ENCODE data around the gene SIAH1. TPM values are rescaled to one million over a fixed set of nuclear protein-coding genes. Genes with fewer than 3 reads are reported as not detected.
A peak's percentile ranks its signal among the peaks of the same experiment; 100 is the strongest.

Gene SIAH1
- 68.3 and 70.9 TPM in 2 replicates for total RNA-seq (2013; cell fraction: nucleolus; rRNA removed)
- total RNA-seq (2014; rRNA removed) (15.8 and 20.7 TPM in 2 replicates), total RNA-seq (2014; rRNA removed; fragmentation: Illumina TruSeq; extraction: Trizol) (14.0 and 14.8 TPM in 2 replicates), total RNA-seq (2021) (12.4 and 14.0 TPM in 2 replicates), polyA plus RNA-seq (2011; rRNA removed) (14.8 and 16.6 TPM in 2 replicates), polyA plus RNA-seq (2014; fragmentation: Illumina TruSeq; extraction: Trizol) (12.7 and 15.7 TPM in 2 replicates), polyA plus RNA-seq (2014; fragmentation: Nextera tagmentation; extraction: Ambion mirVana) (1 to 10 TPM; 5.1 to 6.4 TPM), polyA plus RNA-seq (2014; rRNA removed) (10.8 and 13.4 TPM in 2 replicates), polyA plus RNA-seq (2016; fragmentation: Nextera tagmentation; extraction: Ambion mirVana) (10 to 100 TPM; 13.7 to 21.1 TPM), polyA minus RNA-seq (2011; rRNA and poly(A)+ RNA removed) (23.6 and 25.3 TPM in 2 replicates), Bru-seq, nascent RNA (percentile 96 among the genes with signal in this experiment), BruChase-seq, experiment 1, labeled RNA remaining after a 6-hour chase (percentile 89 among the genes with signal in this experiment), BruChase-seq, experiment 2, labeled RNA remaining after a 2-hour chase (percentile 92 among the genes with signal in this experiment)
- polyA plus RNA-seq (2011; ENCODE audit: low read depth) = 9.1 TPM
- polyA plus RNA-seq (2011; cell fraction: cytosol; rRNA removed) = 11.3 and 12.5 TPM in 2 replicates
- polyA plus RNA-seq (2011; cell fraction: nucleus; rRNA removed) = 11.8 and 14.3 TPM in 2 replicates
- polyA plus RNA-seq (2012) = 11.7 and 12.2 TPM in 2 replicates
- 12.0 and 12.3 TPM in 2 replicates for polyA minus RNA-seq (2011; cell fraction: cytosol; rRNA and poly(A)+ RNA removed)
- polyA minus RNA-seq (2011; cell fraction: nucleus; rRNA and poly(A)+ RNA removed) = 14.3 and 29.7 TPM in 2 replicates
- long read RNA-seq, experiment 1, transcript SIAH1-203 (2 exons, 2,147 nt) = major isoform, 7 of 16 reads
- long read RNA-seq, experiment 1, partial matches to known transcripts = 0 of 16 reads
- long read RNA-seq, experiment 1, other reads (novel, unspliced or antisense) = 9 of 16 reads
- long read RNA-seq, experiment 2, transcript SIAH1-203 (2 exons, 2,147 nt) = major isoform, 7 of 9 reads
- long read RNA-seq, experiment 2, partial matches to known transcripts = 0 of 9 reads
- long read RNA-seq, experiment 2, other reads (novel, unspliced or antisense) = 0 of 9 reads

DNA sequence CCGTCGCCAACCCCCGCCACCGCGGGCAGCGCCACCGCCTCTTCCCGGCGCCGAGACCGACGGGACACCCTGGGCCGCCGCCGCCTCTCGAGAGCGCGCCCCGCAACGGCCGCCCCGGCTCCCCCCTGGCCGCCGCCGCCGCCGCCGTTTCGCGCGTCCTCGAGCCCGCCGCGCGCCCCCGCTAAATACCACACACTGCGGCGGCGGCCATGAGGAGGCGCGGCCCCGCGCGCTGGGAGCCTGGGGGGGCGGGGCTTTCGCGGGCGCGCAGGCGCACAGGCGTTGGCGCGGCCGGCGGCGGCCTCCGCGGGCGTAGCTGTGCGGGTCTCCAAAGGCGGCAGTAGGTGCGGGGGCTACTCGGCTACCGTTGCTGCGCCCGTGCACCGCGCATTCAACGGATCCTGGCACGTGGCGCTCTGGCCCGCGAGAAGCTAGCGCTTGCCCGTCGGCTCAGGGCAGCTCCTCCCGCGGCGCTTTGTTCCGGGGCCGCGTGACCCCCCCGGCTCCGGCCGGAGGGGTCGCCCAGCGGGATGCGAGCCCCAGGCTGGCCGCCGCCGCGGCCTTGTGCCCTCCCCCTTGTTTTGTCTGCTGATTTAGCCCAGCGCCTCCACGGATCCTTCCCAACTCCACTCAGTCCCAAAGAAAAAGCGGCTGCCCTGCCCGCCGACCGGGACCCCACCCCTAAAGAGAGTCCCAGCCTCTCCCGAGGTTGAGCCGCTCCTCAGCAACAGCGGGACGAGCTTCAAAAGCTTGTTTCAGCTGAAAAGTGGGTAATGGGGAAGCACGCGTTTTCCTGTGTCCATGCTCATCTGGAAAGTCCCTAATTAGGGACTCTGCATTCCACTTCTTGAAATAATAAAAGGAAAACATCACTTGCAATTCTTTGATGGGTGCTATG, at the start of gene SIAH1:
Gene SIAH1, minus strand, starts transcription at position 161 of the 898 bp plus-strand sequence. CDS start 22,985 bp downstream, outside the sequence.
- FAIRE-seq (no peak), DNase-seq (ENCODE audit: low read depth, low spot score) (no peak), ATAC-seq (peak; percentile 73)
- peak within 1 kb of the TSS; percentile 98 for H3K9ac ChIP-seq (ENCODE audit: control insufficient read depth, insufficient read depth, low read length)
- H3K27ac ChIP-seq (ENCODE audit: control insufficient read depth, insufficient read depth) = peak within 1 kb of the TSS; percentile 83
- no peaks in the 10 kb centered on the region for H3K36me3 ChIP-seq (ENCODE audit: control insufficient read depth in 2 of 2, insufficient read depth in 2 of 2, low read length in 1 of 2)
- in situ Hi-C loops (cut with MboI) (no loop called here), intact Hi-C loops (cut with micrococcal nuclease; ENCODE audit: unreplicated experiment) (loop anchor here (2.0 kb wide), 1 partner anchor 19 kb away; no protein-coding TSS in a partner anchor)
- BruUV-seq (replicated peaks) = TSS peak; percentile 78
- peaks cover 39% of the 10 kb centered on the region for H3K79me2 ChIP-seq (ENCODE audit: control insufficient read depth, insufficient read depth, low read length)
- WGBS (ENCODE audit: insufficient coverage, insufficient replicate concordance, low lambda C conversion rate, missing lambda C conversion rate) = 2% methylated on average over 77 of the region's 105 CpGs
- peak within 1 kb of the TSS; percentile 98 for H3K4me2 ChIP-seq (ENCODE audit: control insufficient read depth, insufficient read depth)
- ChIA-PET CTCF (interaction anchor here (1.2 to 3.0 kb wide), 4 partner anchors 16 to 245 kb away, joined by 7 to 9 read pairs (median 8); no protein-coding TSS in a partner anchor), RAD21 (ENCODE audit: unreplicated experiment) (interaction anchor here (0.9 to 4.4 kb wide), 4 partner anchors 19 to 238 kb away, joined by 3 to 30 read pairs (median 4); no protein-coding TSS in a partner anchor), SMC1A (ENCODE audit: uncharacterized antibody, unreplicated experiment) (interaction anchor here (1.4 to 12.1 kb wide), 4 partner anchors 18 to 49 kb away, joined by 3 to 112 read pairs (median 4); no protein-coding TSS in a partner anchor), POLR2A (interaction anchor here (0.7 to 1.4 kb wide), 9 partner anchors 9 to 924 kb away, joined by 3 to 7 read pairs (median 4); partner anchors contain the start of genes ITFG1 and PHKB)
- H3K4me3 ChIP-seq = peak within 1 kb of the TSS; percentile 93
- no peaks in the 10 kb centered on the region; the same call in 1 of the 2 replicates for H3K4me1 ChIP-seq (ENCODE audit: control insufficient read depth, insufficient read depth, low read length)
- H3K9me3 ChIP-seq (replicated peaks; ENCODE audit: control insufficient read depth, insufficient read depth, low read length) = no peaks in the 10 kb centered on the region
- no peaks in the 10 kb centered on the region for H4K20me1 ChIP-seq (ENCODE audit: control insufficient read depth, insufficient read depth)
- peak within 1 kb of the TSS; percentile 94 for H2AFZ ChIP-seq (ENCODE audit: control insufficient read depth, low read depth, low read length)
- H3K27me3 ChIP-seq (replicated peaks in 1 of 2; ENCODE audit: control insufficient read depth in 2 of 2, insufficient read depth in 2 of 2, low read length in 1 of 2) = no peaks in the 10 kb centered on the region
- TF ChIP-seq ESRRA (IDR thresholded peaks at IDR 0.05; ENCODE audit: low read length) (no peak), SUZ12 (IDR thresholded peaks at IDR 0.05; ENCODE audit: unreplicated experiment) (no peak), ZNF217 (IDR thresholded peaks at IDR 0.05) (no peak), CREB1 (IDR thresholded peaks at IDR 0.05; ENCODE audit: low read depth) (no peak), EED (IDR thresholded peaks at IDR 0.05; ENCODE audit: low read depth) (peak; percentile 13; the same call in 1 of the 2 replicates), E2F4 (IDR thresholded peaks at IDR 0.05; ENCODE audit: low read depth, low read length) (no peak), PRDM15 (CRISPR knock-in tag; IDR thresholded peaks at IDR 0.05) (no peak), CHD4 (IDR thresholded peaks at IDR 0.05) (no peak), MYC (IDR thresholded peaks at IDR 0.05; ENCODE audit: insufficient read depth, insufficient read length, insufficient replicate concordance, low read length, severe bottlenecking) (peak; percentile 34), ATF3 (IDR thresholded peaks at IDR 0.05; ENCODE audit: borderline replicate concordance, extremely low read depth, low read depth, low read length) (no peak), SRF (IDR thresholded peaks at IDR 0.05; ENCODE audit: low read depth in 2 of 2, low read length in 2 of 2) (no peak)

Measured in GM12878 (cell line).